Activated naive CD4-positive, alpha-beta T cell treated with anti-CD3 and anti-CD28 coated beads, Interleukin-2, amount 50 U/mL, for 24 hours (primary cell): ENCODE measurements around the gene PRUNE1.

Experiments
- H3K27ac Mint-ChIP-seq: one replicate; pipeline ENCODE4 v1.8.0; 2021; ENCODE audit warnings: mild to moderate bottlenecking, mixed read lengths
- H3K27me3 Mint-ChIP-seq: one replicate; pipeline ENCODE4 v1.8.0; 2021; ENCODE audit warnings: mixed read lengths
- H3K36me3 Mint-ChIP-seq: one replicate; pipeline ENCODE4 v1.8.0; 2021; ENCODE audit warnings: mixed read lengths
- H3K4me1 Mint-ChIP-seq: one replicate; pipeline ENCODE4 v1.8.0; 2021; ENCODE audit warnings: mixed read lengths
- H3K4me3 Mint-ChIP-seq: one replicate; pipeline ENCODE4 v1.8.0; 2021; ENCODE audit warnings: mild to moderate bottlenecking, mixed read lengths
- H3K9me3 Mint-ChIP-seq: one replicate; pipeline ENCODE4 v1.8.0; 2021; ENCODE audit warnings: mixed read lengths

Gene PRUNE1

DNA sequence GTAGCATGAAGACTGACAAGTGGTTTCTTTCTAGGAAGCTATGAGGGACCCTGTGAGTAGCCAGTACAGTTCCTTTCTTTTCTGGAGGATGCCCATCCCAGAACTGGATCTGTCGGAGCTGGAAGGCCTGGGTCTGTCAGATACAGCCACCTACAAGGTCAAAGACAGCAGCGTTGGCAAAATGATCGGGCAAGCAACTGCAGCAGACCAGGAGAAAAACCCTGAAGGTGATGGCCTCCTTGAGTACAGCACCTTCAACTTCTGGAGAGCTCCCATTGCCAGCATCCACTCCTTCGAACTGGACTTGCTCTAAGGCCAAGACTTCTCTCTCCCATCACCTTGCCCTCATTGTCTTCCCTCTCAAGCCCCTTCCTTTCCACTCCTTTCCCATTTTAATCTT, 58.9 kb downstream of the PRUNE1 start:
- Mint-ChIP-seq H3K9me3 (no peaks in the 10 kb centered on the region), H3K27me3 (no peaks in the 10 kb centered on the region), H3K4me3 (no peak overlapping the region), H3K4me1 (peaks cover 21% of the 10 kb centered on the region), H3K36me3 (no peaks in the 10 kb centered on the region), H3K27ac (no peak overlapping the region)

DNA sequence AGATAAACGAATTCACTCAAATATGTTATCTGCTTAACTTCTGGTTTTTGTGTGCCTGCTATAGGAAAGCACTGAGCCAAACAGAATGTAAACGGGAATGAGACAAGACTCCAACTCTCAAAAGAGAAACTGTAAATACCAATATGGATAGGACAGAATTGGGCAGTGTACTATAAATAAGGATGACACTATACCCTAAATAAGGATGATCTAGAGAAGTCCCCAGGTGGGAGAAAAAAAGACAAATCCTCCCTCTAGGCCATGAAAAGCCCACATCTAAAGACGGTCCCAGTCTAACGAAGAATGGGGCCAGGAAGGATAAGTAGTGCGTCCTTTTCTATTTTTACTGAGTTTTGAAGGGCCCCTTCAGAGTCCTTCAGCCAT, 60.8 kb downstream of the PRUNE1 start:
- H3K9me3 Mint-ChIP-seq, result no peaks in the 10 kb centered on the region
- H3K4me3 Mint-ChIP-seq, result peak overlapping the region; percentile 95
- H3K36me3 Mint-ChIP-seq, result peaks cover 2% of the 10 kb centered on the region
- no peaks in the 10 kb centered on the region for H3K27me3 Mint-ChIP-seq
- peaks cover 25% of the 10 kb centered on the region for H3K4me1 Mint-ChIP-seq
- peak overlapping the region; percentile 87 for H3K27ac Mint-ChIP-seq

DNA sequence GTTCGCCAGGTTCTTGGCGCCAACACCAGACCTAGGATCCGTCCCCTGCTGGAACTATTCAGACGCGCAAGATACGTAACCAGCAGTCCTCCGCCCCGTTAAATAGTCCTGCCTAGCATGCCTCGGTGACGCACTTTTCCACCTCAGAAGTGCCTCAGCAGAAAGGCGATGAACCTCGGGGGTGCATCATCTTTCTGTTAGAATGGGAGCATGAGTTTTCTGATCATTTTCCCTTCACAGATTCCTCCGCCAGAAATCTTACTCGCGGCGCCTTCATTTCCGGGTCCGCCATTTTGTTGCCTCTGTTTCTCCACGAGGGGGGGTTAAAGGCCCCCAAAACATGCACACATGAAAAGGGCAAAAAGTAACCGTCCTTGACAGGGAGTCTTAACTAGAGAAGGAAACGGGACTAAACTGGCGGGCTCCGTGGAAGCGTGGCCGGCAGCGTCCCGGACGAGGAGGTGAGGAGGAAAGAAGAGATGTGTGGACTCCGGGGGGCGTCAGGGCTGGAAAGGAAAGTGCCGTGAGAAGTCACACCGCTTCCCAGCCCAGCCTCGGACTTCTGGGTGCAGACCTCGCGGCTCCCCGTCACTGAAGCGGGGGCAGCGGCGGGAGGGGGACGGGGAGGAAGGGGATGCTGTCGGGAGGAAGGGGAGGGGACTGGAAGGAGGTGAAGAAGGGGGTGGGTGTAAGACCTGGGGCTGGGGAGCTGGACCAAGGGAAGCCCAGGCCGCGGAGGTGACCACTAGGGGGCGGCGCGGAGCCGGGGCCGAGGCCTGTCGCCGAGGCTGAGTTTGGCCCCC, 62.4 kb downstream of the PRUNE1 start, which contains the start of gene GABPB2:
TSS of gene GABPB2 (plus strand) at position 288 of the 803 bp plus-strand sequence. CDS start 17,429 bp downstream, outside the sequence.
- Mint-ChIP-seq H3K4me3 (peak within 1 kb of the TSS; percentile 95), H3K27me3 (no peaks in the 10 kb centered on the region), H3K9me3 (no peaks in the 10 kb centered on the region), H3K4me1 (peaks cover 25% of the 10 kb centered on the region), H3K36me3 (peaks cover 3% of the 10 kb centered on the region), H3K27ac (peak within 1 kb of the TSS; percentile 100)

DNA sequence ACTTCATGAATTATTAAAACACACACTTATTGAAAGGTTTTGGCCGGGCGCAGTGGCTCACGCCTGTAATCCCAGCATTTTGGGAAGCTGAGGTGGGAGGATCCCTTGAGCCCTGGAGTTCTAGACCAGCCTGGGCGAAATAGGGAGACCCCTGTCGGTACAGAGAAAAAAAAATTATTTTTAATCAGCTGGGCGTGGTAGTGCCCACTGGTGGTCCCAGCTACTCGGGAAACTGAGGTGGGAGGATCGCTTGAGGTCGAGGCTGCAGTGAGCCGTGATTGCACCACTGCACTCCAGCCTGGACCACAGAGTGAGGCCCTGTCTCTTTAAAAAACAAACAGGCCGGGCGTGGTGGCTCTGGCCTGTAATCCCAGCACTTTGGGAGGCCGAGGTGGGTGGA, 64.0 kb downstream of the PRUNE1 start:
- Mint-ChIP-seq H3K4me1 (peaks cover 25% of the 10 kb centered on the region), H3K27ac (peak overlapping the region; percentile 100), H3K27me3 (no peaks in the 10 kb centered on the region), H3K9me3 (no peaks in the 10 kb centered on the region), H3K4me3 (peak overlapping the region; percentile 95), H3K36me3 (peaks cover 3% of the 10 kb centered on the region)
